Heart right ventricle (tissue), 16 donors: ENCODE data around the gene APMAP. TPM values are rescaled to one million over a fixed set of nuclear protein-coding genes. Genes with fewer than 3 reads are reported as not detected.

ENCODE experiments used
- ATAC-seq, 8 donors: fragments of 200-7000 bp; cut with Tn5 transposase; one replicate each; pipeline ENCODE4 v1.9.1; 2020; ENCODE audit warnings: mild to moderate bottlenecking in 8 of 8, moderate library complexity in 8 of 8, moderate number of reproducible peaks in 1 of 8
- DNase-seq, 2 donors: peaks; one replicate each; pipeline ENCODE4 v3.0.0-alpha.2; 2020
- H3K27ac ChIP-seq, 10 donors: fragments of 200-600 bp; sonication (generic) in 2 of 10; one replicate each; pipeline versions ENCODE4 v1.5.0 to v1.8.0; 2020 to 2022; ENCODE audit warnings: mild to moderate bottlenecking in 3 of 10
- H3K27me3 ChIP-seq, 7 donors: fragments of 200-600 bp; one replicate each; pipeline ENCODE4 v1.8.0; 2021 to 2022; ENCODE audit warnings: mild to moderate bottlenecking in 2 of 7
- H3K36me3 ChIP-seq, 9 donors: fragments of 200-600 bp; sonication (generic) in 1 of 9; one replicate each; pipeline versions ENCODE4 v1.5.0 to v1.8.0; 2020 to 2022; ENCODE audit warnings: mild to moderate bottlenecking in 2 of 9
- H3K4me1 ChIP-seq, 9 donors: fragments of 200-600 bp; sonication (generic) in 1 of 9; one replicate each; pipeline versions ENCODE4 v1.5.0 to v1.8.0; 2020 to 2022; ENCODE audit warnings: mild to moderate bottlenecking in 4 of 9
- H3K4me3 ChIP-seq, 10 donors: fragments of 200-600 bp; sonication (generic) in 2 of 10; one replicate each; pipeline versions ENCODE4 v1.5.0 to v1.8.0; 2020 to 2022; ENCODE audit warnings: mild to moderate bottlenecking in 7 of 10, moderate library complexity in 2 of 10
- H3K9me3 ChIP-seq, 11 donors: fragments of 200-600 bp in 10 of 11; sonication (generic) in 2 of 11; one replicate each; pipeline versions ENCODE4 v1.5.0 to v1.8.0; 2013 to 2022; ENCODE audit warnings: mild to moderate bottlenecking in 2 of 11, control low read depth in 1 of 11, moderate library complexity in 1 of 11
- CTCF ChIP-seq, 9 donors: fragments of 200-600 bp; sonication (generic) in 2 of 9; IDR thresholded peaks; one replicate each; pipeline versions ENCODE4 v1.5.0 to v1.8.0; 2021 to 2022; ENCODE audit warnings: antibody characterized with exemption in 9 of 9, mild to moderate bottlenecking in 5 of 9, moderate library complexity in 1 of 9
- WGBS, 2 donors: extraction: QIAGEN DNeasy Blood & Tissue Kit; methylation state at CpG; one replicate each; pipeline ENCODE4 v1.1.7; 2013; ENCODE audit warnings: inconsistent platforms in 1 of 2; 5-methylcytosine and 5-hydroxymethylcytosine counted together
- intact Hi-C, 10 donors: fragments of 100-400 bp; cut with DNase I; formaldehyde crosslinking; loops; one replicate each; pipeline versions ENCODE4 v1.11.1 to v1.14.2; 2022
- polyA plus RNA-seq, 2 donors: library from polyadenylated mRNA; stranded (reverse); fragments of 200-250 nt; gene quantifications; one replicate each; pipeline ENCODE4 v1.2.3, GENCODE V29; 2013
- total RNA-seq, 10 donors: library from RNA; stranded (reverse); fragmentation: NEBNext Ultra II Directional in 3 of 10; extraction: Animal tissue kit (Norgen Biotek cat#: 25700) in 3 of 10; gene quantifications; one replicate each; pipeline versions ENCODE4 v1.2.1 to v1.2.4, GENCODE V29; 2021 to 2023
- donor health status: Arrhythmogenic right ventricular cardiomyopathy.
- donor health status: ischemic (EF 13 %, LVEDD 7.1; RV severe dilation, severe dysfunction).
- donor health status: healthy with polysubstance abuse.
- donor health status: DM: no; HTN: yes; CAD: no.
- donor health status: DM: no; HTN: no; CAD: no.
- donor health status: ischemic (EF 25% LVEDD 6.9; RV normal size, moderate dysfunction).
- donor health status: ischemic (EF 25% LVEDD 5.7; RV mildly dilated, moderate dysfunction).
- donor health status: healthy.
- donor health status: DM: yes; HTN: yes; CAD: no.
- donor health status: Ischemic cardiomyopathy.
- donor health status: ischemic (EF 35%, LVEDD 5.7; RV mildly dilated, moderate dysfunction).
- donor health status: nonischemic (EF 11% LVEDD 7.7; RV severe dilation, severe dysfunction).
- donor health status: DM: yes; HTN: yes; CAD: no.
- donor health status: PGD.
- donor health status: ischemic (EF 29% LVEDD 5.4; RV normal size, mild dysfunction).
- donor health status: nonischemic (EF 23%, LVEDD 6.1; RV moderate dilation, normal function).

APMAP gene
- total and polyA plus RNA-seq, 12 donors, result 15.3 to 48.5 (median 33.1) TPM

- Histone ChIP-seq H3K4me3 (no peak overlapping the region), H3K27ac (peak overlapping the region in 1 of 10 donors; percentile 16), H3K9me3 (no peaks in the 10 kb centered on the region), H3K4me1 (peaks cover 0 to 88% (median 37%) of the 10 kb centered on the region in 9 donors), H3K36me3 (peaks cover 0 to 9% (median 0%) of the 10 kb centered on the region in 9 donors), H3K27me3 (no peaks in the 10 kb centered on the region)
- intact Hi-C loops, result no loop called here
- ATAC-seq, result no peak
- no peak for DNase-seq
- TF ChIP-seq CTCF (IDR thresholded peaks at IDR 0.05), result no peak
- 90 to 94% methylated on average over 7 of the region's 7 CpGs for WGBS, 2 donors
These were observed 4.4 kb downstream of the APMAP start for GRCh38 chr20:24987873-24988835.

- Histone ChIP-seq H3K36me3 (peaks cover 0 to 16% (median 0%) of the 10 kb centered on the region in 9 donors), H3K4me1 (peaks cover 0 to 95% (median 34%) of the 10 kb centered on the region in 9 donors), H3K9me3 (no peaks in the 10 kb centered on the region), H3K27me3 (no peaks in the 10 kb centered on the region), H3K27ac (no peak overlapping the region), H3K4me3 (no peak overlapping the region)
- DNase-seq (no peak), ATAC-seq (no peak)
- 88 to 96% methylated on average over 2 of the region's 2 CpGs for WGBS, 2 donors
- intact Hi-C loops, result no loop called here
- no peak for TF ChIP-seq CTCF (IDR thresholded peaks at IDR 0.05)
These were observed 5.3 kb downstream of the APMAP start for GRCh38 chr20:24987244-24987643.

- intact Hi-C loops, result no loop called here
- Histone ChIP-seq H3K27me3 (no peaks in the 10 kb centered on the region), H3K4me1 (peaks cover 0 to 98% (median 27%) of the 10 kb centered on the region in 9 donors), H3K27ac (peak overlapping the region in 1 of 10 donors; percentile 80), H3K4me3 (no peak overlapping the region), H3K9me3 (no peaks in the 10 kb centered on the region), H3K36me3 (peaks cover 0 to 21% (median 0%) of the 10 kb centered on the region in 9 donors)
- ATAC-seq (no peak), DNase-seq (no peak)
- no peak for TF ChIP-seq CTCF (IDR thresholded peaks at IDR 0.05)
- 96 to 97% methylated on average over 7 of the region's 7 CpGs for WGBS, 2 donors
These were observed 6.0 kb downstream of the APMAP start for GRCh38 chr20:24986436-24987015.

GRCh38 chr20:24985802-24986201, 6.7 kb downstream of the APMAP start:
- no peaks in the 10 kb centered on the region for H3K27me3 ChIP-seq
- DNase-seq (no peak), ATAC-seq (peak in 4 of 8 donors; percentile 20 to 47 (median 30))
- peaks cover 0 to 98% (median 20%) of the 10 kb centered on the region in 9 donors for H3K4me1 ChIP-seq
- intact Hi-C loops, result no loop called here
- no peaks in the 10 kb centered on the region for H3K9me3 ChIP-seq
- TF ChIP-seq CTCF (IDR thresholded peaks at IDR 0.05), result no peak
- H3K4me3 ChIP-seq, result no peak overlapping the region
- H3K36me3 ChIP-seq, result peaks cover 0 to 28% (median 6%) of the 10 kb centered on the region in 9 donors
- peak overlapping the region in 2 of 10 donors; percentile 33 to 80 for H3K27ac ChIP-seq
- WGBS, 2 donors, result 71 to 74% methylated on average over 6 of the region's 6 CpGs
